ENCODE results near the gene OFD1.

GRCh38 chrX:13791145-13791544, 56.6 kb downstream of the OFD1 start:
- TF ChIP-seq CTCF (IDR thresholded peaks at IDR 0.05; ENCODE audit: insufficient read depth, low read length, poor library complexity, severe bottlenecking): no peak
- no peak for TF ChIP-seq EZH2phosphoT487 (conservative IDR thresholded peaks at IDR 0.05; ENCODE audit: low read length)

Data from SU-DHL-6 (cell line).